Upper lobe of right lung (tissue), 1 donor: ENCODE data around the gene CPNE9. TPM values are rescaled to one million over a fixed set of nuclear protein-coding genes. Genes with fewer than 3 reads are reported as not detected.
A peak's percentile ranks its signal among the peaks of the same experiment; 100 is the strongest.

Experiments
- ATAC-seq: fragments of 200-7000 bp; cut with Tn5 transposase; one replicate; pipeline ENCODE4 v1.9.1; 2020; ENCODE audit warnings: mild to moderate bottlenecking, moderate library complexity
- DNase-seq: peaks from one replicate; pipeline ENCODE4 v3.0.0-alpha.2; 2020
- H3K27ac ChIP-seq: fragments of 200-600 bp; one replicate; pipeline ENCODE4 v1.8.0; 2022
- H3K27me3 ChIP-seq: fragments of 200-600 bp; one replicate; pipeline ENCODE4 v1.8.0; 2022; ENCODE audit warnings: mild to moderate bottlenecking
- H3K36me3 ChIP-seq: fragments of 200-600 bp; one replicate; pipeline ENCODE4 v1.8.0; 2022
- H3K4me1 ChIP-seq: fragments of 200-600 bp; one replicate; pipeline ENCODE4 v1.8.0; 2022
- H3K4me3 ChIP-seq: fragments of 200-600 bp; one replicate; pipeline ENCODE4 v1.8.0; 2022; ENCODE audit warnings: mild to moderate bottlenecking
- H3K9me3 ChIP-seq: fragments of 200-600 bp; one replicate; pipeline ENCODE4 v1.8.0; 2022
- CTCF ChIP-seq: fragments of 200-600 bp; IDR thresholded peaks from one replicate; pipeline ENCODE4 v1.8.0; 2022; ENCODE audit warnings: antibody characterized with exemption
- intact Hi-C: fragments of 100-400 bp; cut with DNase I; formaldehyde crosslinking; loops from one replicate; pipeline ENCODE4 v1.11.0; 2022
- total RNA-seq: library from RNA; stranded (reverse); fragmentation: NEBNext Ultra II Directional; extraction: Animal tissue kit (Norgen Biotek cat#: 25700); gene quantifications from one replicate; pipeline ENCODE4 v1.2.1, GENCODE V29; 2021
- donor health status: DM: no; HTN: yes; CAD: no; lungs with severe emphysema.

Gene CPNE9
- total RNA-seq, 1 donor from 2014 or later, result 0.90 TPM

GRCh38 chr3:9676785-9677184 is 26.8 kb upstream of the CPNE9 start:
- intact Hi-C loops, result no loop called here
- DNase-seq, result no peak
- Histone ChIP-seq H3K36me3 (peaks cover 100% of the 10 kb centered on the region), H3K27me3 (no peaks in the 10 kb centered on the region), H3K27ac (no peak overlapping the region), H3K4me3 (no peak overlapping the region), H3K9me3 (no peaks in the 10 kb centered on the region), H3K4me1 (no peaks in the 10 kb centered on the region)
- ATAC-seq, result peak; percentile 60
- no peak for TF ChIP-seq CTCF

- no peaks in the 10 kb centered on the region for H3K9me3 ChIP-seq
- H3K4me3 ChIP-seq, result no peak overlapping the region
- no peak for TF ChIP-seq CTCF
- H3K36me3 ChIP-seq, result peaks cover 100% of the 10 kb centered on the region
- no peaks in the 10 kb centered on the region for H3K27me3 ChIP-seq
- ATAC-seq, result no peak
- no peaks in the 10 kb centered on the region for H3K4me1 ChIP-seq
- DNase-seq, result no peak
- H3K27ac ChIP-seq, result no peak overlapping the region
- intact Hi-C loops, result no loop called here
These were observed 25.1 kb upstream of the CPNE9 start for GRCh38 chr3:9678493-9678892.

- intact Hi-C loops, result no loop called here
- no peak overlapping the region for H3K4me3 ChIP-seq
- H3K27me3 ChIP-seq, result no peaks in the 10 kb centered on the region
- H3K36me3 ChIP-seq, result peaks cover 100% of the 10 kb centered on the region
- ATAC-seq, result peak; percentile 18
- no peak for DNase-seq
- H3K9me3 ChIP-seq, result no peaks in the 10 kb centered on the region
- no peaks in the 10 kb centered on the region for H3K4me1 ChIP-seq
- H3K27ac ChIP-seq, result no peak overlapping the region
- TF ChIP-seq CTCF, result no peak
These were observed 24.1 kb upstream of the CPNE9 start for GRCh38 chr3:9679476-9680080.

- no peak for ATAC-seq
- peaks cover 100% of the 10 kb centered on the region for H3K36me3 ChIP-seq
- no peak for TF ChIP-seq CTCF
These were observed 22.5 kb upstream of the CPNE9 start for GRCh38 chr3:9681011-9681722.

GRCh38 chr3:9681723-9682081 is 21.9 kb upstream of the CPNE9 start:
- Histone ChIP-seq H3K27me3 (no peaks in the 10 kb centered on the region), H3K4me3 (no peak overlapping the region), H3K9me3 (no peaks in the 10 kb centered on the region), H3K36me3 (peaks cover 100% of the 10 kb centered on the region), H3K27ac (no peak overlapping the region), H3K4me1 (no peaks in the 10 kb centered on the region)
- no peak for TF ChIP-seq CTCF
- DNase-seq (no peak), ATAC-seq (peak; percentile 68)
- intact Hi-C loops, result no loop called here

More at GRCh38 chr3:9681011-9681722, 22.5 kb upstream of the CPNE9 start:
- Histone ChIP-seq H3K27me3 (no peaks in the 10 kb centered on the region), H3K4me3 (no peak overlapping the region), H3K4me1 (no peaks in the 10 kb centered on the region), H3K9me3 (no peaks in the 10 kb centered on the region), H3K27ac (no peak overlapping the region)
- DNase-seq, result no peak
- intact Hi-C loops, result no loop called here
